ENCODE data around the gene METTL2B.
"Not testable (repeated sequence)": the region's sequence is repeated elsewhere in the genome, so short reads cannot be mapped to it uniquely, and the experiment has no call there.

METTL2B gene

DNA sequence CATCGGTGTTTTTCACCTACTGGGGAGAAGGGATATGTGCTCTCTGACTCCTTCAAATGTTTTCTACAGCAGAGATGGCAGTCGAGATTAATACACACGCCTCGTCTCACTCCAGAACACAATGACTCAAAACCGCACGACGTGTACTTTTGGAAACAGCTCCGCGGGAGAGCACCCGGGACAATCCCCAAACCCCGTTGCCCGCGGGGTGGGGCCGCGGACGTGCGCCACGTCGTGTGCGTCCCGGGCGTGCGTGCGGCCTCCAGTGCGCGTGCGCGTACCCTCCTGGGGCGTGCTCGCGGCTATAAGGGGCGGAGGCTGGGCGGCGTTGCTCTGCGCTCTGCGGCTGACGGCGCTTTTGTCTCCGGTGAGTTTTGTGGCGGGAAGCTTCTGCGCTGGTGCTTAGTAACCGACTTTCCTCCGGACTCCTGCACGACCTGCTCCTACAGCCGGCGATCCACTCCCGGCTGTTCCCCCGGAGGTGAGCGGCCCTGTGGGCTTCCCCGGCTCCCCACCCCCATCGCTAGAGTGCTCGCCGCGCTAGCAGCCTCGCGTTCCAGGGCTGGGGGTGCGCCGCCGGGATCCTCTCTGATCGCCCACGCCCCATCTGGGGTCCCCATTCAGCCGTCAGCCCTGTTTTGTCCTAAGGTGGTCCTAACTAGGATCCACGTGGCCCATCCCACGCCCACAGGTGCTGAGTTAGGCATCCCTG, 20.8 kb upstream of the METTL2B start, which contains the start of gene HILPDA:
TSS of gene HILPDA (plus strand) at position 336 of the 712 bp plus-strand sequence. CDS start 1,391 bp downstream, outside the sequence.
- no peak; the same call in 1 of the 2 replicates for TF ChIP-seq CTCF (conservative IDR thresholded peaks at IDR 0.05)
- 0 out of 2 replicates have a peak, but pooled peaks have one; percentile 29 for TF ChIP-seq ZFX (IDR thresholded peaks at IDR 0.05)
- peak within 1 kb of the TSS; percentile 96 for H3K27ac ChIP-seq

DNA sequence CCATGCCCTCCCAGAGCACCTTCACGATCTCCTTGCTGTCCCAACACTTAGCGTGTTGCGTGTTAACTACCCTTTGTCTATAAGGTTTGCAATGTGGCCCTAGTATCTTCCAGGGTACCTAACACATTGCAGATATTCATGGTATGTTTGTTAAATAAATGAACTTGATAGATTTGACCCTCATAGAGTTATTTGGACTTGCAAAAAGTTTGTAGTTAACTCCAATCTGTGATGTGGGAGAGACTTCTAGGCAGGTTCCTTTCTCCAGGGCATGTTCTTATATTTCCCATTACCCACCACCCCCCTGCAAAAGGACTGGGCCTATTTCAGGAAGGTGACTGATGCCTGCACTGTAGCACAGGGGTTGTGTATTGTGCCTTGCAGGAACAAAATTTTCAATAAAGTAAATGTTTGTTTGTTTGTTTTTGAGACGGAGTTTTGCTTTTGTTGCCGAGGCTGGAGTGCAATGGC, 20.3 kb upstream of the METTL2B start:
- H3K27ac ChIP-seq, result peak overlapping the region; percentile 96
- TF ChIP-seq ZFX (IDR thresholded peaks at IDR 0.05), result no peak
- no peak for TF ChIP-seq CTCF (conservative IDR thresholded peaks at IDR 0.05)

DNA sequence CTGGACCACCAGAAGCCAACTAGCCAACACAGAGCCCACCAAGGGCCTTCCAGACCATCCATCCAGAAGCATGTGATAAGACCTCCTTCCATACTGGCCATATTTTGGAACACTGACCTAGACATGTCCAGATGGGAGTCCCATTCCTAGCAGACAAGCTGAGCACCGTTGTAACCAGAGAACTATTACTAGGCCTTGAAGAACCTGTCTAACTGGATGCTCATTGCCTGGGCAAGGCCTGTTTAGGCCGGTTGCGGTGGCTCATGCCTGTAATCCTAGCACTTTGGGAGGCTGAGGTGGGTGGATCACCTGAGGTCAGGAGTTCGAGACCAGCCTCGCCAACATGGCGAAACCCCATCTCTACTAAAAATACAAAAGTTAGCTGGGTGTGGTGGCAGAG, 19.2 kb upstream of the METTL2B start:
- peak overlapping the region; percentile 96 for H3K27ac ChIP-seq

DNA sequence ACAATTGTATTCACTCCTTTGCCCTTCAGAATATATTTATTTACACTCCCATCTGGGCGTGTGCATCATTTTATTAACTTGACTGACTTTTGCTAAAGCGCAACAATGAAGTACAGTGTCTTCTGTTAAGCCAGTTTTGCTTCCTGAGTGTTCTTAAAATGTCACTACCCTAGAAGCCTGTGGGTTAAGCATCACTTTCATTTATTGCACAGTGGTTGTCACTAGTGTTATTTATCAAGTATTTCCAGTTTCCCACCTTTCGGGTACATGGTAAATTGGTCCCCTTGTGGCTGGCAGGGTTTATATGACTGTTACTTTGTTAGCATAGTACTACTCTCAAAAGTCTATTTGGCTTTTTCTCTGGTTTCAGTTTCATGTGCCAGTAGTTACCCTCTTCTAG, 17.6 kb upstream of the METTL2B start:
- TF ChIP-seq CTCF (conservative IDR thresholded peaks at IDR 0.05) (no peak), ZFX (IDR thresholded peaks at IDR 0.05) (no peak)
- no peak overlapping the region for H3K27ac ChIP-seq

GRCh38 chr7:128459394-128459878, 17.1 kb upstream of the METTL2B start:
- H3K27ac ChIP-seq, result no peak overlapping the region
- TF ChIP-seq ZFX (IDR thresholded peaks at IDR 0.05) (no peak), CTCF (conservative IDR thresholded peaks at IDR 0.05) (peak; percentile 88)

- TF ChIP-seq CTCF (conservative IDR thresholded peaks at IDR 0.05) (no peak), ZFX (IDR thresholded peaks at IDR 0.05) (no peak)
Observed at GRCh38 chr7:128462460-128462859, 14.1 kb upstream of the METTL2B start.

DNA sequence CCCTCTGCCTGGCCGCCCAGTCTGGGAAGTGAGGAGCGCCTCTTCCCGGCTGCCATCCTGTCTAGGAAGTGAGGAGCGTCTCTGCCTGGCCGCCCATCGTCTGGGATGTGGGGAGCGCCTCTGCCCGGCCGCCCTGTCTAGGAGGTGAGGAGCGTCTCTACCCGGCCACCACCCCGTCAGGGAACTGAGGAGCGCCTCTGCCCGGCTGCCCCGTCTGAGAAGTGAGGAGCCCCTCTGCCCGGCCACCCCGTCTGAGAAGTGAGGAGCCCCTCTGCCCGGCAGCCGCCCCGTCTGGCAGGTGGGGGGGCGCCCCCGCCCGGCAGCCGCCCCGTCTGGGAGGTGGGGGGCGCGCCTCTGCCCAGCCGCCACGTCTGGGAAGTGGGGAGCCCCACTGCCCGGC, 13.2 kb upstream of the METTL2B start:
- not testable (repeated sequence) for H3K27ac ChIP-seq

More at GRCh38 chr7:128462460-128462859, 14.1 kb upstream of the METTL2B start:
- no peak overlapping the region for H3K27ac ChIP-seq

- not testable (repeated sequence) for H3K27ac ChIP-seq
Observed at GRCh38 chr7:128463933-128464332, 12.6 kb upstream of the METTL2B start.

- H3K27ac ChIP-seq, result not testable (repeated sequence)
Observed at GRCh38 chr7:128466871-128467270, 9.7 kb upstream of the METTL2B start.

DNA sequence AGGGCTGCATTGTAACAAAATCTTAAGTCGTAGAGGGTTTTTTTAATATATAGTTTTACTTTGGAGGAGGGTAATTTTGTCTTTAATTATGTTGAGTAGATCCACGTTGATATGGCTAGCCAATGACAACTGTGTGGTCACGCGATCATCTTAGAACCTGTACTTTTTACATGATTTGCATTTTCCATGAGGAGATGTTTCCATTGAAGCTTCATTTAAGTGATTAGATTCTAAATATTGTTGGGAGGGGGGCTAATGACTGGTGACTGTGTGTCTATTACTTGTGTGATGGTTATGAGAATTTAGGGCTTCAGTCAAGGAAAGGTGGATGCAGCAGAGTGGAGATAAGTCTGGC, 765 bp downstream of the METTL2B start:
- H3K27ac ChIP-seq, result peak overlapping the region; percentile 79

DNA sequence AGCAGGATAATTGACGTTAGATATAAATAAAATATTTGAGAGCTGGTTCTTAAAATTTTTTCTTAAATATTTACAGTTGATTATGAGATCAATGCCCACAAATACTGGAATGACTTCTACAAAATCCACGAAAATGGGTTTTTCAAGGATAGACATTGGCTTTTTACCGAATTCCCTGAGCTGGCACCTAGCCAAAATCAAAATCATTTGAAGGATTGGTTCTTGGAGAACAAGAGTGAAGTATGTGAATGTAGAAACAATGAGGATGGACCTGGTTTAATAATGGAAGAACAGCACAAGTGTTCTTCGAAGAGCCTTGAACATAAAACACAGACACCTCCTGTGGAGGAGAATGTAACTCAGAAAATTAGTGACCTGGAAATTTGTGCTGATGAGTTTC, 2.5 kb downstream of the METTL2B start:
- not testable (repeated sequence) for H3K27ac ChIP-seq

GRCh38 chr7:128488134-128488533, 11.6 kb downstream of the METTL2B start:
- not testable (repeated sequence) for H3K27ac ChIP-seq
